ENCODE results near the gene SPACDR. TPM values are rescaled to one million over a fixed set of nuclear protein-coding genes. Genes with fewer than 3 reads are reported as not detected.

The SPACDR gene
- total and polyA plus RNA-seq, 2 donors (not counting 1 experiment from before 2014, with no cell fraction given), result 2.1 to 3.7 TPM

- Histone ChIP-seq H3K79me2 (ENCODE audit: control insufficient read depth, insufficient read depth, low read length) (peaks cover 39% of the 10 kb centered on the region), H3K4me2 (replicated peaks; ENCODE audit: low read depth, low read length, poor library complexity, severe bottlenecking) (peak overlapping the region; percentile 95), H3K4me3 (ENCODE audit: control extremely low read depth in 1 of 5, extremely low read depth in 1 of 5, insufficient read depth in 1 of 5, low read depth in 2 of 5, low read length in 4 of 5) (peak overlapping the region in 2 of 5 experiments; percentile 89 to 96), H3K9me3 (ENCODE audit: control extremely low read depth in 1 of 3, control insufficient read depth in 2 of 3, insufficient read depth in 1 of 3, low read length in 2 of 3) (no peaks in the 10 kb centered on the region), H3K4me1 (ENCODE audit: control insufficient read depth in 2 of 2, insufficient read depth in 2 of 2, low read length in 2 of 2) (peaks cover 28 to 49% of the 10 kb centered on the region in 2 donors), H3K36me3 (replicated peaks in 1 of 2; ENCODE audit: control extremely low read depth in 1 of 2, control insufficient read depth in 1 of 2, extremely low read depth in 1 of 2, insufficient read depth in 2 of 2, low read length in 1 of 2) (peaks cover 5 to 30% of the 10 kb centered on the region in 2 experiments), H3K27me3 (replicated peaks in 1 of 4; ENCODE audit: control extremely low read depth in 1 of 4, control insufficient read depth in 3 of 4, insufficient read depth in 4 of 4, low read length in 3 of 4) (no peaks in the 10 kb centered on the region), H3K27ac (ENCODE audit: low read length in 2 of 2) (peak overlapping the region in 1 of 2 donors; percentile 91), H2AFZ (ENCODE audit: insufficient read depth, low read depth, low read length, poor library complexity, severe bottlenecking) (no peak overlapping the region), H3K9ac (ENCODE audit: low read length) (peak overlapping the region; percentile 88), H4K20me1 (ENCODE audit: control insufficient read depth, insufficient read depth, low read length, poor library complexity, severe bottlenecking) (peaks cover 44% of the 10 kb centered on the region)
- intact Hi-C loops (cut with micrococcal nuclease), result no loop called here
- H3K9me3 Mint-ChIP-seq (ENCODE audit: insufficient read depth), result no peaks in the 10 kb centered on the region
- ChIA-PET POLR2A (interaction anchor here (0.6 kb wide), 1 partner anchor 46 kb away, joined by 6 read pairs; no protein-coding TSS in a partner anchor), CTCF (interaction anchor here (0.6 to 1.1 kb wide), 3 partner anchors 20 to 151 kb away, joined by 3 read pairs; partner anchors contain the start of genes FBXO24 and LRCH4)
- no peaks in the 10 kb centered on the region for H3K27me3 Mint-ChIP-seq
- DNase-seq (peak; percentile 48), ATAC-seq (ENCODE audit: low read depth) (no peak)
- peaks cover 56% of the 10 kb centered on the region for H3K4me1 Mint-ChIP-seq
- TF ChIP-seq EZH2 (IDR thresholded peaks at IDR 0.05; ENCODE audit: borderline replicate concordance, insufficient read depth, low read depth, low read length, poor library complexity, severe bottlenecking) (no peak), CTCF (IDR thresholded peaks at IDR 0.05) (no peak)
- WGBS (ENCODE audit: insufficient coverage), result 88% methylated on average over 15 of the region's 22 CpGs
- H3K4me3 Mint-ChIP-seq, result peak overlapping the region; percentile 87
- peak overlapping the region; percentile 88 for H3K27ac Mint-ChIP-seq
Observed at GRCh38 chr7:100434297-100435144, 29.5 kb downstream of the SPACDR start.
